Upper lobe of left lung (tissue), 4 donors: ENCODE measurements around the gene BTC.

Experiments used
- CTCF ChIP-seq, 6 experiments: fragments of 450-650 bp in 4 of 6; fragments of 200-600 bp in 2 of 6; sonication (generic) in 2 of 6; IDR thresholded peaks; one replicate each; pipeline ENCODE4 v1.5.1; 2016 to 2019; ENCODE audit warnings: antibody characterized with exemption in 6 of 6
- POLR2A ChIP-seq, 4 donors: fragments of 450-650 bp; IDR thresholded peaks; one replicate each; pipeline ENCODE4 v1.5.1; 2016 to 2017; ENCODE audit warnings: antibody characterized with exemption in 4 of 4, mild to moderate bottlenecking in 2 of 4
- POLR2AphosphoS5 ChIP-seq, 2 donors: sonication (generic); formaldehyde crosslinking; IDR thresholded peaks; one replicate each; pipeline ENCODE4 v1.5.1; 2017; ENCODE audit warnings: antibody characterized with exemption in 2 of 2

GRCh38 chr4:74805601-74806000 is 11.3 kb upstream of the BTC start:
- no peak for TF ChIP-seq CTCF (IDR thresholded peaks at IDR 0.05)
- no peak for TF ChIP-seq POLR2A (IDR thresholded peaks at IDR 0.05)
- no peak for TF ChIP-seq POLR2AphosphoS5 (IDR thresholded peaks at IDR 0.05)
